Measurements from ENCODE around the gene PTPN1. TPM values are rescaled to one million over a fixed set of nuclear protein-coding genes. Genes with fewer than 3 reads are reported as not detected.

The PTPN1 gene
- total and polyA plus RNA-seq, 2 of the 13 experiments (the other 11 are each of a cell fraction or from before 2014, with no cell fraction given), result 17.7 to 37.2 TPM

DNA sequence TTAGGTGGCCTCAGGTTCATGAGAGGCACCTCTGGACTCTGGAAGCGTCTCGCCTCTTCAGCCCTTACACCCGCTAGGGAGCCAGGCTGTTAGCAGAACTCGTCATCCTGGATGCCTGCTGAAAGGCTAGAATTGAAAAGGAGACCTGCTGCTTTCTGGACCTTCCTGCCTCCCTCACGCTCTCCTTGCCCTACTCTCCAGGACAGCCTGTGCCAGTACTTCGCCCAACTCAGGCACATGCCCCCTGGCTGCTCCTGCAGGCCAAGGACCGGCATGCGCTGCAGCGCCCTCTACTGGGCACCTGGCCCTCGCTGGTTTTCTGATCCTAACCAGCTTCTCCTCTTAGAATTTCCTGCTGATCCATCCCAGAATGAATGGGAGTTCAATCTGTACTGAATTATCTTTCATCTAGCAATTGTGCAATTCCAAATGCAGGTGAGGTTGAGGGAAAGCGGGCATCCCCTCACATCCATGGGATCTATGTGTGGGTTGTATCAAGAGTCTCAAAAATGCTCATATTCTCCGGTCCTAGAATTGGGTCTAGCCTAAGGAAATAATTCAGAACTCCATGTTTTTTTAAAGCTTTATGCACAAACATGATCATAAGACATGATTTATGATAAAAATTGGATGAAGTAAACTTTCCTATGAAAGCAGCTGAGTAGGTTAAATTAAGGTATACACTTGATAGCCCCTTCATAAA is 78.0 kb downstream of the PTPN1 start (continued):
- TF ChIP-seq NCOR1 (IDR thresholded peaks at IDR 0.05; ENCODE audit: borderline replicate concordance, low read length), result no peak
- TF ChIP-seq ZNF296 (CRISPR knock-in tag; conservative IDR thresholded peaks at IDR 0.05), result no peak
- TF ChIP-seq ZNF660 (CRISPR knock-in tag; IDR thresholded peaks at IDR 0.05; ENCODE audit: borderline replicate concordance, low read depth), result no peak
- no peak for TF ChIP-seq CBX2 (IDR thresholded peaks at IDR 0.05; ENCODE audit: low read depth, low read length)
- TF ChIP-seq CBX2 (CRISPR knock-in tag; IDR thresholded peaks at IDR 0.05; ENCODE audit: low read depth), result no peak
- TF ChIP-seq ZBED4 (CRISPR knock-in tag; IDR thresholded peaks at IDR 0.05; ENCODE audit: borderline replicate concordance), result no peak
- no peak for TF ChIP-seq ZFYVE20 (CRISPR knock-in tag; IDR thresholded peaks at IDR 0.05; ENCODE audit: borderline replicate concordance, low read depth)
- TF ChIP-seq CAMTA2 (CRISPR knock-in tag; IDR thresholded peaks at IDR 0.05; ENCODE audit: borderline replicate concordance), result no peak
- TF ChIP-seq REL (CRISPR knock-in tag; conservative IDR thresholded peaks at IDR 0.05), result no peak
- peak; percentile 69; the same call in 1 of the 2 replicates for TF ChIP-seq ZSCAN5A (CRISPR knock-in tag; IDR thresholded peaks at IDR 0.05; ENCODE audit: borderline replicate concordance)
- peak; percentile 44; the same call in 1 of the 2 replicates for TF ChIP-seq ZMYM3 (CRISPR knock-in tag; IDR thresholded peaks at IDR 0.05)
- no peak for TF ChIP-seq ZSCAN22 (CRISPR knock-in tag; IDR thresholded peaks at IDR 0.05)
- TF ChIP-seq, protein P1, sequence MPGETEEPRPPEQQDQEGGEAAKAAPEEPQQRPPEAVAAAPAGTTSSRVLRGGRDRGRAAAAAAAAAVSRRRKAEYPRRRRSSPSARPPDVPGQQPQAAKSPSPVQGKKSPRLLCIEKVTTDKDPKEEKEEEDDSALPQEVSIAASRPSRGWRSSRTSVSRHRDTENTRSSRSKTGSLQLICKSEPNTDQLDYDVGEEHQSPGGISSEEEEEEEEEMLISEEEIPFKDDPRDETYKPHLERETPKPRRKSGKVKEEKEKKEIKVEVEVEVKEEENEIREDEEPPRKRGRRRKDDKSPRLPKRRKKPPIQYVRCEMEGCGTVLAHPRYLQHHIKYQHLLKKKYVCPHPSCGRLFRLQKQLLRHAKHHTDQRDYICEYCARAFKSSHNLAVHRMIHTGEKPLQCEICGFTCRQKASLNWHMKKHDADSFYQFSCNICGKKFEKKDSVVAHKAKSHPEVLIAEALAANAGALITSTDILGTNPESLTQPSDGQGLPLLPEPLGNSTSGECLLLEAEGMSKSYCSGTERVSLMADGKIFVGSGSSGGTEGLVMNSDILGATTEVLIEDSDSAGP (CRISPR knock-in tag; IDR thresholded peaks at IDR 0.05; ENCODE audit: borderline replicate concordance), result peak; percentile 50
- peak; percentile 50; the same call in 1 of the 2 replicates for TF ChIP-seq ZNF839 (CRISPR knock-in tag; IDR thresholded peaks at IDR 0.05; ENCODE audit: borderline replicate concordance)
- TF ChIP-seq ZNF879 (CRISPR knock-in tag; IDR thresholded peaks at IDR 0.05), result no peak
- no peak for TF ChIP-seq ELF1 (CRISPR knock-in tag; IDR thresholded peaks at IDR 0.05)
- TF ChIP-seq ZNF138 (CRISPR knock-in tag; IDR thresholded peaks at IDR 0.05; ENCODE audit: low read depth), result no peak
- no peak for TF ChIP-seq PLRG1 (conservative IDR thresholded peaks at IDR 0.05)
- TF ChIP-seq HIVEP1 (CRISPR knock-in tag; IDR thresholded peaks at IDR 0.05), result 0 out of 2 replicates have a peak, but pooled peaks have one; percentile 40
- no peak for TF ChIP-seq NR2F1 (CRISPR knock-in tag; IDR thresholded peaks at IDR 0.05)
